ENCODE measurements around the gene APOBEC4. TPM values are rescaled to one million over a fixed set of nuclear protein-coding genes. Genes with fewer than 3 reads are reported as not detected.

The APOBEC4 gene
- total and polyA plus RNA-seq, 2 of the 8 experiments (the other 6 are each of a cell fraction or from before 2014, with no cell fraction given): not detected

- TF ChIP-seq CHD7 (IDR thresholded peaks at IDR 0.05; ENCODE audit: insufficient replicate concordance, low read length) (peak; percentile 32), CTCF (IDR thresholded peaks at IDR 0.05; ENCODE audit: control extremely low read depth in 1 of 3, insufficient read depth in 1 of 3, low read depth in 1 of 3, low read length in 3 of 3) (peak; percentile 56 to 84 (median 80)), BACH1 (IDR thresholded peaks at IDR 0.05; ENCODE audit: low read length) (no peak), YY1 (IDR thresholded peaks at IDR 0.05; ENCODE audit: low read depth, low read length) (peak; percentile 76; the same call in 1 of the 2 replicates), RAD21 (IDR thresholded peaks at IDR 0.05 in 1 of 2, conservative IDR thresholded peaks at IDR 0.05 in 1 of 2; ENCODE audit: low read depth in 2 of 2, low read length in 2 of 2) (peak; percentile 94 to 95), SP4 (IDR thresholded peaks at IDR 0.05; ENCODE audit: low read length) (peak; percentile 64; the same call in 1 of the 2 replicates)
Observed at GRCh38 chr1:183655562-183656075, 2.5 kb upstream of the APOBEC4 start (continued).
